Liver (tissue), 9 donors: ENCODE measurements around the gene C16orf89. TPM values are rescaled to one million over a fixed set of nuclear protein-coding genes. Genes with fewer than 3 reads are reported as not detected.

Experiments used
- DNase-seq: peaks from one replicate; pipeline ENCODE4 v3.0.0-alpha.2; 2017; ENCODE audit warnings: low spot score
- H3K27ac ChIP-seq, 2 donors: one replicate each; pipeline ENCODE4 v1.7.0; 2013; ENCODE audit warnings: inconsistent platforms in 2 of 2, low read length in 2 of 2, control low read depth in 1 of 2, low read depth in 1 of 2, mild to moderate bottlenecking in 1 of 2
- H3K27me3 ChIP-seq, 4 donors: one replicate each; pipeline versions ENCODE4 v1.6.1 to v1.7.0; 2013; ENCODE audit warnings: low read length in 3 of 4, inconsistent platforms in 1 of 4, mild to moderate bottlenecking in 1 of 4, moderate library complexity in 1 of 4; ENCODE audit not compliant: control insufficient read depth in 4 of 4, insufficient read depth in 4 of 4
- H3K36me3 ChIP-seq, 4 donors: one replicate each; pipeline versions ENCODE4 v1.6.1 to v1.7.0; 2013; ENCODE audit warnings: low read length in 3 of 4, mild to moderate bottlenecking in 3 of 4, low read depth in 1 of 4, moderate library complexity in 1 of 4; ENCODE audit not compliant: control insufficient read depth in 4 of 4, insufficient read depth in 3 of 4
- H3K4me1 ChIP-seq, 4 donors: one replicate each; pipeline versions ENCODE4 v1.6.1 to v1.7.0; 2013; ENCODE audit warnings: low read length in 3 of 4, mild to moderate bottlenecking in 3 of 4, moderate library complexity in 1 of 4; ENCODE audit not compliant: control insufficient read depth in 4 of 4, insufficient read depth in 4 of 4
- H3K4me3 ChIP-seq, 3 donors: one replicate each; pipeline versions ENCODE4 v1.6.1 to v1.7.0; 2013; ENCODE audit warnings: low read length in 3 of 3, control low read depth in 1 of 3, low read depth in 1 of 3, mild to moderate bottlenecking in 1 of 3
- H3K9ac ChIP-seq, 2 donors: one replicate each; pipeline ENCODE4 v1.7.0; 2013; ENCODE audit warnings: low read length in 2 of 2, mild to moderate bottlenecking in 2 of 2, moderate library complexity in 2 of 2, control low read depth in 1 of 2, low read depth in 1 of 2
- H3K9me3 ChIP-seq, 4 donors: one replicate each; pipeline versions ENCODE4 v1.6.1 to v1.7.0; 2013; ENCODE audit warnings: low read length in 3 of 4; ENCODE audit not compliant: control insufficient read depth in 4 of 4
- ATF3 ChIP-seq: IDR thresholded peaks from 2 replicates; pipeline ENCODE4 v1.6.1; 2016; ENCODE audit warnings: antibody characterized with exemption
- CTCF ChIP-seq: fragments of 150-350 bp; IDR thresholded peaks from 2 replicates; pipeline ENCODE4 v1.5.1; 2017; ENCODE audit warnings: improper control_type of control experiment, low read depth, low read length; ENCODE audit not compliant: missing input control
- FOXA1 ChIP-seq: IDR thresholded peaks from 2 replicates; pipeline ENCODE4 v1.6.1; 2016; ENCODE audit warnings: antibody characterized with exemption
- FOXA2 ChIP-seq: IDR thresholded peaks from 2 replicates; pipeline ENCODE4 v1.6.1; 2016; ENCODE audit warnings: antibody characterized with exemption
- GABPA ChIP-seq, 2 donors: IDR thresholded peaks in 1 of 2; conservative IDR thresholded peaks in 1 of 2; 2 replicates each; pipeline ENCODE4 v1.6.1; 2016; ENCODE audit warnings: antibody characterized with exemption in 2 of 2, mild to moderate bottlenecking in 1 of 2, moderate library complexity in 1 of 2
- HNF4A ChIP-seq, 2 donors: conservative IDR thresholded peaks; 2 replicates each; pipeline ENCODE4 v1.6.1; 2016; ENCODE audit warnings: antibody characterized with exemption in 2 of 2, mild to moderate bottlenecking in 2 of 2
- HNF4G ChIP-seq: IDR thresholded peaks from 2 replicates; pipeline ENCODE4 v1.6.1; 2016; ENCODE audit warnings: antibody characterized with exemption
- JUND ChIP-seq, 2 donors: IDR thresholded peaks; 2 replicates each; pipeline ENCODE4 v1.6.1; 2016; ENCODE audit warnings: antibody characterized with exemption in 2 of 2
- MAX ChIP-seq: IDR thresholded peaks from 2 replicates; pipeline ENCODE4 v1.6.1; 2016; ENCODE audit warnings: antibody characterized with exemption
- NR2F2 ChIP-seq: IDR thresholded peaks from 2 replicates; pipeline ENCODE4 v1.6.1; 2016; ENCODE audit warnings: antibody characterized with exemption
- RAD21 ChIP-seq, 2 donors: IDR thresholded peaks; 2 replicates each; pipeline ENCODE4 v1.6.1; 2016; ENCODE audit warnings: antibody characterized with exemption in 2 of 2, mild to moderate bottlenecking in 2 of 2
- REST ChIP-seq: IDR thresholded peaks from 2 replicates; pipeline ENCODE4 v1.6.1; 2016; ENCODE audit warnings: antibody characterized with exemption, mild to moderate bottlenecking
- SP1 ChIP-seq: IDR thresholded peaks from 2 replicates; pipeline ENCODE4 v1.6.1; 2018; ENCODE audit warnings: antibody characterized with exemption, mild to moderate bottlenecking
- TAF1 ChIP-seq: conservative IDR thresholded peaks from 2 replicates; pipeline ENCODE4 v1.6.1; 2016; ENCODE audit warnings: antibody characterized with exemption, mild to moderate bottlenecking
- YY1 ChIP-seq: IDR thresholded peaks from 2 replicates; pipeline ENCODE4 v1.6.1; 2016; ENCODE audit warnings: antibody characterized with exemption, mild to moderate bottlenecking
- ZBTB33 ChIP-seq: IDR thresholded peaks from 2 replicates; pipeline ENCODE4 v1.6.1; 2016; ENCODE audit warnings: antibody characterized with exemption
- WGBS: extraction: QIAGEN DNeasy Blood & Tissue Kit; methylation state at CpG from one replicate; pipeline ENCODE4 v1.1.7; 2013; 5-methylcytosine and 5-hydroxymethylcytosine counted together
- polyA plus RNA-seq, 2 donors: library from polyadenylated mRNA; stranded (reverse) in 1 of 2; unstranded in 1 of 2; fragments of 200-250 nt in 1 of 2; fragments of >200 nt in 1 of 2; fragmentation: Nextera tagmentation in 1 of 2; extraction: Ambion mirVana in 1 of 2; gene quantifications; one replicate each; pipeline versions ENCODE4 v1.2.1 to v1.2.3, GENCODE V29; 2013 to 2015
- total RNA-seq, 2 donors: library from RNA; depleted of rRNA; stranded (reverse); fragments of >200 nt; gene quantifications; one replicate each; pipeline ENCODE4 v1.2.3, GENCODE V29; 2014
- donor health status: healthy.
- donor health status: healthy.
- donor health status: healthy.
- donor health status: healthy.
- donor health status: healthy.

The C16orf89 gene
- total and polyA plus RNA-seq, 4 donors = 0.25 to 0.61 TPM; not detected in 2

- no peaks in the 10 kb centered on the region for H3K27me3 ChIP-seq
- DNase-seq = no peak
- WGBS = 83% methylated on average over 22 of the region's 22 CpGs
Measured at GRCh38 chr16:5006348-5007193, 59.2 kb downstream of the C16orf89 start.

GRCh38 chr16:5005916-5006315 lies 59.8 kb downstream of the C16orf89 start:
- Histone ChIP-seq H3K36me3 (no peaks in the 10 kb centered on the region), H3K9ac (no peak overlapping the region), H3K4me3 (no peak overlapping the region), H3K27ac (no peak overlapping the region), H3K9me3 (no peaks in the 10 kb centered on the region), H3K4me1 (no peaks in the 10 kb centered on the region), H3K27me3 (no peaks in the 10 kb centered on the region)
- WGBS = 81% methylated on average over 4 of the region's 4 CpGs
- no peak for DNase-seq
- TF ChIP-seq YY1 (no peak), ATF3 (no peak), RAD21 (IDR thresholded peaks at IDR 0.05) (no peak), NR2F2 (no peak), ZBTB33 (no peak), HNF4A (conservative IDR thresholded peaks at IDR 0.05) (no peak), JUND (IDR thresholded peaks at IDR 0.05) (no peak), FOXA2 (no peak), SP1 (no peak), CTCF (no peak), TAF1 (no peak), MAX (no peak), HNF4G (no peak), FOXA1 (no peak), REST (no peak)

More at GRCh38 chr16:5006348-5007193, 59.2 kb downstream of the C16orf89 start:
- Histone ChIP-seq H3K27ac (no peak overlapping the region), H3K4me3 (no peak overlapping the region), H3K4me1 (no peaks in the 10 kb centered on the region), H3K9me3 (no peaks in the 10 kb centered on the region), H3K9ac (no peak overlapping the region), H3K36me3 (no peaks in the 10 kb centered on the region)
- TF ChIP-seq GABPA (IDR thresholded peaks at IDR 0.05 in 1 of 2, conservative IDR thresholded peaks at IDR 0.05 in 1 of 2) = no peak
- no peak for TF ChIP-seq TAF1
- TF ChIP-seq HNF4G = no peak
- no peak for TF ChIP-seq REST
